ENCODE results near the gene MKLN1.

Gene MKLN1

GRCh38 chr7:131299074-131299473 is 28.6 kb upstream of the MKLN1 start:
- TF ChIP-seq CREB5 (CRISPR knock-in tag; IDR thresholded peaks at IDR 0.05; ENCODE audit: low read depth) = no peak
- TF ChIP-seq ARNTL (CRISPR knock-in tag; IDR thresholded peaks at IDR 0.05; ENCODE audit: borderline replicate concordance, low read depth) = no peak
- TF ChIP-seq SNAI2 (CRISPR knock-in tag; IDR thresholded peaks at IDR 0.05) = no peak
- TF ChIP-seq ISL1 (CRISPR knock-in tag; IDR thresholded peaks at IDR 0.05) = no peak
- TF ChIP-seq TOX (CRISPR knock-in tag; IDR thresholded peaks at IDR 0.05; ENCODE audit: borderline replicate concordance) = no peak
- no peak for TF ChIP-seq PPARA (CRISPR knock-in tag; IDR thresholded peaks at IDR 0.05; ENCODE audit: borderline replicate concordance)
- TF ChIP-seq ZC3H10 (CRISPR knock-in tag; IDR thresholded peaks at IDR 0.05) = no peak
- no peak for TF ChIP-seq CSRNP3 (CRISPR knock-in tag; IDR thresholded peaks at IDR 0.05)
- no peak for TF ChIP-seq RARB (CRISPR knock-in tag; IDR thresholded peaks at IDR 0.05)
- TF ChIP-seq OSR1 (CRISPR knock-in tag; IDR thresholded peaks at IDR 0.05) = no peak
- TF ChIP-seq ZNF8 (CRISPR knock-in tag; IDR thresholded peaks at IDR 0.05) = no peak
- no peak for TF ChIP-seq TCF4 (CRISPR knock-in tag; IDR thresholded peaks at IDR 0.05; ENCODE audit: borderline replicate concordance)
- no peak for TF ChIP-seq ZNF565 (CRISPR knock-in tag; conservative IDR thresholded peaks at IDR 0.05; ENCODE audit: low read depth)
- TF ChIP-seq ZFP30 (CRISPR knock-in tag; IDR thresholded peaks at IDR 0.05) = no peak
- TF ChIP-seq ZNF70 (CRISPR knock-in tag; IDR thresholded peaks at IDR 0.05) = no peak
- no peak for TF ChIP-seq ZFP3 (CRISPR knock-in tag; IDR thresholded peaks at IDR 0.05)
- no peak for TF ChIP-seq CSDC2 (CRISPR knock-in tag; IDR thresholded peaks at IDR 0.05)
- no peak for ATAC-seq

GRCh38 chr7:131300078-131300477 is 27.6 kb upstream of the MKLN1 start:
- ATAC-seq = no peak
- TF ChIP-seq SNAI2 (CRISPR knock-in tag; IDR thresholded peaks at IDR 0.05) = no peak
- no peak for TF ChIP-seq PATZ1 (CRISPR knock-in tag; IDR thresholded peaks at IDR 0.05; ENCODE audit: borderline replicate concordance)
- no peak for TF ChIP-seq ZNF70 (CRISPR knock-in tag; IDR thresholded peaks at IDR 0.05)
- no peak for TF ChIP-seq GLIS3 (CRISPR knock-in tag; IDR thresholded peaks at IDR 0.05)
- TF ChIP-seq CSDC2 (CRISPR knock-in tag; IDR thresholded peaks at IDR 0.05) = no peak
- no peak for TF ChIP-seq ISL1 (CRISPR knock-in tag; IDR thresholded peaks at IDR 0.05)

GRCh38 chr7:131300572-131301466 is 26.9 kb upstream of the MKLN1 start:
- TF ChIP-seq TSHZ2 (CRISPR knock-in tag; IDR thresholded peaks at IDR 0.05) (no peak), OSR1 (CRISPR knock-in tag; IDR thresholded peaks at IDR 0.05) (no peak)
- ATAC-seq = no peak

- TF ChIP-seq CSDC2 (CRISPR knock-in tag; IDR thresholded peaks at IDR 0.05) (no peak), SNAI2 (CRISPR knock-in tag; IDR thresholded peaks at IDR 0.05) (no peak), GLIS3 (CRISPR knock-in tag; IDR thresholded peaks at IDR 0.05) (no peak), OSR1 (CRISPR knock-in tag; IDR thresholded peaks at IDR 0.05) (no peak), POU6F1 (CRISPR knock-in tag; IDR thresholded peaks at IDR 0.05; ENCODE audit: borderline replicate concordance, low read depth) (no peak), TSHZ2 (CRISPR knock-in tag; IDR thresholded peaks at IDR 0.05) (no peak), ZNF565 (CRISPR knock-in tag; conservative IDR thresholded peaks at IDR 0.05; ENCODE audit: low read depth) (no peak), BACH2 (CRISPR knock-in tag; IDR thresholded peaks at IDR 0.05; ENCODE audit: borderline replicate concordance) (no peak)
- ATAC-seq = no peak
These were observed 25.2 kb upstream of the MKLN1 start for GRCh38 chr7:131302446-131302845.

Data from SK-N-SH treated with all-trans-retinoic acid at 6 μM for 48 hours (cell line).